Epithelial cell of esophagus (primary cell): ENCODE measurements around the gene RNF223.
A peak's percentile ranks its signal among the peaks of the same experiment; 100 is the strongest.

ENCODE experiments used
- DNase-seq: peaks from one replicate; pipeline ENCODE4 v3.0.0; 2010; ENCODE audit warnings: low read depth
- H3K4me3 ChIP-seq: 2 replicates; pipeline ENCODE4 v1.5.1; 2011; ENCODE audit warnings: mild to moderate bottlenecking, low read length, control low read depth
- TF ChIP-seq, protein P1 (sequence below): IDR thresholded peaks from 2 replicates; pipeline ENCODE4 v1.5.1; 2011; ENCODE audit warnings: low read depth, mild to moderate bottlenecking, low read length, control low read depth, inconsistent platforms; ENCODE audit not compliant: insufficient read depth; ENCODE audit errors: missing control alignments

The RNF223 gene

DNA sequence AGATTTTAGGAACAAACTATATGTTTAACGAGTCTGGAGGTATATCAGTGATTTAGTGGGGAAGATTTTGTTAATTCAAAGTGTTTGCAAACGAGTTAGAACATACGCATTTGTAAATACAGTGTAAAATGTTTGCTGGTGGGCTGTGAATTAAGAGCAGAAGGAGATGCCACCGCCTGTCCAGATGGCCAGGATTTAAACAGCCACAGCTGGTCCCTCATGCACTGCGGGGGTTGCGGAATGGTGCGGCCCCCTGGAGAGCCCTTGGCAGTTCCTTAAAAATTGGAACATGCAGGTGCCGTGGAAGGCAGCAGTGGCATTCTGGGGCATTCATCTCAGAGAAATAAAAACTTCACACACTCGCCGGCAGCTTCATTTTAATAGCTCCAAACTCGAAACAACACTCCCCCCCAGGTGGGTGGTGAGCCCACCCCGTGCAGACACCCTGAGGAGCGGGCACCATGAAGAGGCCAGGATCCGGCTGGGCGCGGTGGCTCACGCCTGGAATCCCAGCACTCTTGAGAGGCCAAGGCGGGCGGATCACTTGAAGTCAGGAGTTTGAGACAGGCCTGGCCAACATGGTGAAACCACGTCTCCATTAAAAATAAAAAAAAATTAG is 45.3 kb upstream of the RNF223 start:
- TF ChIP-seq, protein P1, sequence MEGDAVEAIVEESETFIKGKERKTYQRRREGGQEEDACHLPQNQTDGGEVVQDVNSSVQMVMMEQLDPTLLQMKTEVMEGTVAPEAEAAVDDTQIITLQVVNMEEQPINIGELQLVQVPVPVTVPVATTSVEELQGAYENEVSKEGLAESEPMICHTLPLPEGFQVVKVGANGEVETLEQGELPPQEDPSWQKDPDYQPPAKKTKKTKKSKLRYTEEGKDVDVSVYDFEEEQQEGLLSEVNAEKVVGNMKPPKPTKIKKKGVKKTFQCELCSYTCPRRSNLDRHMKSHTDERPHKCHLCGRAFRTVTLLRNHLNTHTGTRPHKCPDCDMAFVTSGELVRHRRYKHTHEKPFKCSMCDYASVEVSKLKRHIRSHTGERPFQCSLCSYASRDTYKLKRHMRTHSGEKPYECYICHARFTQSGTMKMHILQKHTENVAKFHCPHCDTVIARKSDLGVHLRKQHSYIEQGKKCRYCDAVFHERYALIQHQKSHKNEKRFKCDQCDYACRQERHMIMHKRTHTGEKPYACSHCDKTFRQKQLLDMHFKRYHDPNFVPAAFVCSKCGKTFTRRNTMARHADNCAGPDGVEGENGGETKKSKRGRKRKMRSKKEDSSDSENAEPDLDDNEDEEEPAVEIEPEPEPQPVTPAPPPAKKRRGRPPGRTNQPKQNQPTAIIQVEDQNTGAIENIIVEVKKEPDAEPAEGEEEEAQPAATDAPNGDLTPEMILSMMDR, result no peak
- DNase-seq, result no peak
- H3K4me3 ChIP-seq, result no peak overlapping the region

GRCh38 chr1:1118876-1119220 is 44.7 kb upstream of the RNF223 start:
- TF ChIP-seq, protein P1, result no peak
- no peak overlapping the region for H3K4me3 ChIP-seq
- DNase-seq, result no peak

DNA sequence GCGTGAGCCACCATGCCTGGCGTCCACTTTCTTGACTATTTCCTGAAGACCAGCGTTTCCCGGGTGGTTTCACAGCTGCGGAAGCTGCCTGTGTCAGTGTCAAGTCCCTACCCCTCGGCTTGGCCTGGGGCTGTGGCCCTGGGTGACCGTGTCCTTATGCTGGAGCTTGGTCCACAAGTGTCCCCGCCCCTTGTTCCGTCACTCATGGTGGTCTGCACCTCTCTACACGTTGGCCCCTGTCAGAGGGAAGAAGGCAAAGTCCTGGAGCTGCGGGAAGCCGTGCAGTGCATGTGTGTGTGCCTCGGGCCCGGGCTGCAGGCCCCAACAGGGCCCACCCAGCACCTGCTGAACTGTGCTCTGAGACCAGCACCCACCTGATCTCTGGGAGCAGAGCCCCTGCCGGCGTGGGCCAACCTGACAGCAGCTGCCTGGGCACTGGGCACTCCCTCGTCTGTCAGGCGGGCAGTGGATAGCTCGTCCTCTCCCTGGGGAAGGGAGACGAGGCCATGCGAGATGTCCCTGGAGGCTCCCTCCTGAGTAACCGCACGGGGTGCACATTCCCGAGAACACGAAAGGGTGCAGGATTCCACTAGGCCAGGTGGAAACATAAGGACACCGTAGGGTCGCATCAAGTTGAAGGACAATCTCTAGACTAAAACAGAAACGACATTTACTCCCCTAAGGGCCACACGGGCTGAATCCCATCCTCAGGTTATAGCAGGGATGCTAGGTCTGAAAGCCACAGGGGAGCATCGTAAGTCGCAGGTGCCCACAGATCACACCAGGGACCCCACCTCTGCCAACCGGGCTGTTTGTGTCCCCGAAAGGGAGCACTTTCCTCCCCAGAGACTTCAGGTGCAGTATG is 44.1 kb upstream of the RNF223 start:
- TF ChIP-seq, protein P1, result no peak
- no peak for DNase-seq
- H3K4me3 ChIP-seq, result no peak overlapping the region

DNA sequence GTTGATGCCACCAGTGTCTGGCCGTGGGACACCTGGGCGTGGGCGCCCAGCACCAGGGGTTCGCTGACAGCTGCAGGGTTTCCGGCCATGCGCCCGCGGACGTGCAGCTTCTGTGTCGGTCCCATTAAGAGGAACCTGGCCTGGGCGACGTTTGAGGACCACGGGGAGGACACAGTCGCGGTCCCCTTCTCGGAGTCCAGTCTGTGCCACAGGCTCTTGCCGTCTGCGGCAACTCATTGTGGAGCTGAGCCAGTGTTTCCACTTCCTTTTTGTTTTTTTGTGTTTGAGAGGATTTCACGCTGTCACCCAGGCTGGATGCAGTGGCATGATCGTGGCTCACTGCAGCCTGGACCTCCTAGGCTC is 43.3 kb upstream of the RNF223 start:
- TF ChIP-seq, protein P1, result no peak
- H3K4me3 ChIP-seq, result no peak overlapping the region
- no peak for DNase-seq

GRCh38 chr1:1116701-1117468 is 42.8 kb upstream of the RNF223 start:
- peak; percentile 29 for DNase-seq
- TF ChIP-seq, protein P1, result no peak
- peak overlapping the region; percentile 45 for H3K4me3 ChIP-seq

GRCh38 chr1:1115786-1116700 is 41.9 kb upstream of the RNF223 start, which contains the start of gene C1orf159:
Gene C1orf159 (minus strand): TSS chr1:1116089. CDS start chr1:1091543, 24,546 bp downstream.
- peak within 1 kb of the TSS; percentile 58 for H3K4me3 ChIP-seq
- peak; percentile 98 for DNase-seq
- TF ChIP-seq, protein P1, result no peak
